Neural progenitor cell (in vitro differentiated cells): Measurements from ENCODE around the gene QKI.

Source experiments
- EZH2 ChIP-seq: fragments of 200-600 bp; sonication (generic); IDR thresholded peaks from 2 replicates; pipeline ENCODE4 v1.6.1; 2017; ENCODE audit warnings: antibody characterized with exemption, mild to moderate bottlenecking, moderate library complexity
- EZH2phosphoT487 ChIP-seq: fragments of 200-600 bp; sonication (generic); IDR thresholded peaks from 2 replicates; pipeline ENCODE4 v1.6.1; 2017; ENCODE audit warnings: antibody characterized with exemption
- TF ChIP-seq, protein P1 (sequence below): fragments of 200-600 bp; sonication (generic); IDR thresholded peaks from 2 replicates; pipeline ENCODE4 v1.5.1; 2017; ENCODE audit warnings: antibody characterized with exemption, mild to moderate bottlenecking

DNA sequence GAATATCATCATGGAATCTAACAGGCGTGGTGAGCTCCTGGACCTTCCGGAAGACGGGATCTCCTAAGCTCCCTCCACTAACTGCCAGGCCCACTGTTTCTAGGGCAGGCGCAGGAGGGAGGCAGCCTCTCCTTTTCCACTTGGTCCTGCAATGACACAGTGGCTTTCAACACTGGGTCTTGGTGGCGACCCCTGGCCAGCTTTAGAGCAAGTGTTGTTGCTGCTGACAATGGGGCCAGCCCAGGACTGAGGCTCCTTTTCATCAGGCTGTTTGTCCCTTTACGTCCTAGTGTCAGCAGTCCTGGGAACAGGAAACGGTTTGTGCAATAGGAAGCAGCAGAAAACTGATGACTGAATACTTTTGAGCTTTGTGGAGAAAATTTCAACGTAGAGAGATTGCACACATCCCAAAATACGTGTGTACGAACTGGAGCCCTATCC is 9.7 kb upstream of the QKI start:
- TF ChIP-seq, protein P1, sequence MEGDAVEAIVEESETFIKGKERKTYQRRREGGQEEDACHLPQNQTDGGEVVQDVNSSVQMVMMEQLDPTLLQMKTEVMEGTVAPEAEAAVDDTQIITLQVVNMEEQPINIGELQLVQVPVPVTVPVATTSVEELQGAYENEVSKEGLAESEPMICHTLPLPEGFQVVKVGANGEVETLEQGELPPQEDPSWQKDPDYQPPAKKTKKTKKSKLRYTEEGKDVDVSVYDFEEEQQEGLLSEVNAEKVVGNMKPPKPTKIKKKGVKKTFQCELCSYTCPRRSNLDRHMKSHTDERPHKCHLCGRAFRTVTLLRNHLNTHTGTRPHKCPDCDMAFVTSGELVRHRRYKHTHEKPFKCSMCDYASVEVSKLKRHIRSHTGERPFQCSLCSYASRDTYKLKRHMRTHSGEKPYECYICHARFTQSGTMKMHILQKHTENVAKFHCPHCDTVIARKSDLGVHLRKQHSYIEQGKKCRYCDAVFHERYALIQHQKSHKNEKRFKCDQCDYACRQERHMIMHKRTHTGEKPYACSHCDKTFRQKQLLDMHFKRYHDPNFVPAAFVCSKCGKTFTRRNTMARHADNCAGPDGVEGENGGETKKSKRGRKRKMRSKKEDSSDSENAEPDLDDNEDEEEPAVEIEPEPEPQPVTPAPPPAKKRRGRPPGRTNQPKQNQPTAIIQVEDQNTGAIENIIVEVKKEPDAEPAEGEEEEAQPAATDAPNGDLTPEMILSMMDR = no peak
- TF ChIP-seq EZH2phosphoT487 (no peak), EZH2 (no peak)
